H1 (cell line): ENCODE data around the gene TRIM39. TPM values are rescaled to one million over a fixed set of nuclear protein-coding genes. Genes with fewer than 3 reads are reported as not detected.

Experiments used
- CTCF ChIA-PET: fragments of 300-600 bp; sonication (Branson Sonifier 250); formaldehyde crosslinking; loops from one replicate; lab custom pipeline; 2021; ENCODE audit not compliant: partially characterized antibody; lab: Charles Lee
- POLR2A ChIA-PET: fragments of 300-600 bp; sonication (Branson Sonifier 250); formaldehyde crosslinking; loops from one replicate; lab custom pipeline; 2021; ENCODE audit warnings: inconsistent platforms; ENCODE audit not compliant: partially characterized antibody; lab: Charles Lee
- DNase-seq, 2 experiments: peaks; one replicate each; pipeline versions ENCODE4 v3.0.0 to v3.0.0-alpha.2; 2010 to 2022; ENCODE audit warnings: low spot score in 2 of 2, low read depth in 1 of 2, mixed read lengths in 1 of 2
- FAIRE-seq: peaks from 2 replicates; lab custom pipeline; 2011; peaks lifted over from hg19 to GRCh38; lab: Jason Lieb, UNC
- H2AFZ ChIP-seq: 2 replicates; pipeline ENCODE4 v1.8.1; 2012; ENCODE audit warnings: low read length, inconsistent platforms
- H2AK5ac ChIP-seq: 2 replicates; pipeline ENCODE4 v1.6.1; 2013; ENCODE audit warnings: low read depth, low read length
- H2BK120ac ChIP-seq: replicated peaks from 2 replicates; pipeline ENCODE3; 2013; ENCODE audit warnings: low read depth, low read length, inconsistent platforms
- H2BK12ac ChIP-seq: 2 replicates; pipeline ENCODE4 v1.6.1; 2013; ENCODE audit warnings: low read depth, low read length
- H2BK15ac ChIP-seq: 2 replicates; pipeline ENCODE4 v1.6.1; 2013; ENCODE audit warnings: low read length
- H2BK20ac ChIP-seq: 2 replicates; pipeline ENCODE4 v1.6.1; 2013; ENCODE audit warnings: low read length
- H2BK5ac ChIP-seq: 2 replicates; pipeline ENCODE4 v1.6.1; 2013; ENCODE audit warnings: low read depth, low read length
- H3K14ac ChIP-seq: 2 replicates; pipeline ENCODE4 v1.6.1; 2013; ENCODE audit warnings: inconsistent platforms; ENCODE audit not compliant: insufficient read length
- H3K18ac ChIP-seq: 2 replicates; pipeline ENCODE4 v1.6.1; 2013; ENCODE audit warnings: low read length; ENCODE audit errors: extremely low read depth
- H3K23ac ChIP-seq: 2 replicates; pipeline ENCODE4 v1.6.1; 2013; ENCODE audit warnings: inconsistent platforms; ENCODE audit not compliant: insufficient read length
- H3K23me2 ChIP-seq: 2 replicates; pipeline ENCODE4 v1.6.1; 2013; ENCODE audit warnings: low read depth, low read length
- H3K27ac ChIP-seq: 2 replicates; pipeline ENCODE4 v1.6.1; 2011; ENCODE audit warnings: low read depth, low read length, inconsistent platforms
- H3K27me3 ChIP-seq, 4 experiments: replicated peaks in 1 of 4; 1 replicate in 1 of 4; 2 replicates in 3 of 4; pipeline versions ENCODE4 v1.6.1 to v1.8.1; 2011 to 2013; ENCODE audit warnings: low read length in 3 of 4, mild to moderate bottlenecking in 3 of 4, inconsistent platforms in 2 of 4, mixed read lengths in 2 of 4, moderate library complexity in 1 of 4; ENCODE audit not compliant: control insufficient read depth in 3 of 4, insufficient read depth in 3 of 4; ENCODE audit errors: extremely low read depth in 1 of 4
- H3K36me3 ChIP-seq, 4 experiments: 2 replicates each; pipeline versions ENCODE4 v1.6.1 to v1.8.1; 2011 to 2013; ENCODE audit warnings: mild to moderate bottlenecking in 4 of 4, low read length in 3 of 4, moderate library complexity in 2 of 4, control low read depth in 1 of 4, inconsistent platforms in 1 of 4; ENCODE audit not compliant: insufficient read depth in 4 of 4, control insufficient read depth in 2 of 4
- H3K4ac ChIP-seq: replicated peaks from 2 replicates; pipeline ENCODE3; 2013; ENCODE audit warnings: low read length, low read depth, mixed read lengths, inconsistent platforms; ENCODE audit not compliant: insufficient read length
- H3K4me1 ChIP-seq, 4 experiments: replicated peaks in 1 of 4; 1 replicate in 1 of 4; 2 replicates in 3 of 4; pipeline versions ENCODE4 v1.6.1 to v1.8.1; 2011 to 2013; ENCODE audit warnings: low read length in 3 of 4, inconsistent platforms in 2 of 4, mixed read lengths in 1 of 4; ENCODE audit not compliant: insufficient read depth in 4 of 4, control insufficient read depth in 3 of 4
- H3K4me2 ChIP-seq, 2 experiments: 2 replicates each; pipeline versions ENCODE4 v1.6.1 to v1.8.1; 2011 to 2013; ENCODE audit warnings: low read depth in 2 of 2, low read length in 2 of 2, control low read depth in 1 of 2, inconsistent platforms in 1 of 2, mild to moderate bottlenecking in 1 of 2; ENCODE audit not compliant: insufficient read depth in 1 of 2
- H3K4me3 ChIP-seq, 4 experiments: fragments of 200-600, 300-600 bp in 1 of 4; sonication (generic), shearing (Covaris generic), sonication (Bioruptor Twin) in 1 of 4; 2 replicates each; pipeline versions ENCODE4 v1.5.1 to v1.8.1; 2011 to 2016; ENCODE audit warnings: low read length in 4 of 4, low read depth in 3 of 4, control low read depth in 2 of 4, inconsistent platforms in 2 of 4, mild to moderate bottlenecking in 2 of 4, mixed read lengths in 1 of 4, moderate library complexity in 1 of 4; ENCODE audit not compliant: insufficient read depth in 2 of 4; ENCODE audit errors: extremely low read depth in 1 of 4
- H3K56ac ChIP-seq: replicated peaks from 2 replicates; pipeline ENCODE3; 2013; ENCODE audit warnings: low read depth, mild to moderate bottlenecking, mixed read lengths, low read length, inconsistent platforms; ENCODE audit not compliant: insufficient read length
- H3K79me1 ChIP-seq: 2 replicates; pipeline ENCODE4 v1.6.1; 2013; ENCODE audit warnings: low read depth, low read length, control low read depth
- H3K79me2 ChIP-seq, 2 experiments: 2 replicates each; pipeline versions ENCODE4 v1.6.1 to v1.8.1; 2012 to 2013; ENCODE audit warnings: low read length in 2 of 2, mild to moderate bottlenecking in 2 of 2, inconsistent platforms in 1 of 2; ENCODE audit not compliant: insufficient read depth in 2 of 2, control insufficient read depth in 1 of 2
- H3K9ac ChIP-seq, 4 experiments: replicated peaks in 1 of 4; 1 replicate in 1 of 4; 2 replicates in 3 of 4; pipeline versions ENCODE4 v1.6.1 to v1.8.1; 2011 to 2013; ENCODE audit warnings: low read depth in 3 of 4, low read length in 3 of 4, control low read depth in 2 of 4, mild to moderate bottlenecking in 2 of 4, moderate library complexity in 2 of 4, inconsistent platforms in 1 of 4; ENCODE audit errors: extremely low read depth in 1 of 4
- H3K9me3 ChIP-seq, 2 experiments: 2 replicates each; pipeline versions ENCODE4 v1.6.1 to v1.8.1; 2012 to 2013; ENCODE audit warnings: mild to moderate bottlenecking in 2 of 2, moderate library complexity in 2 of 2, control low read depth in 1 of 2, inconsistent platforms in 1 of 2, low read depth in 1 of 2, low read length in 1 of 2, mixed read lengths in 1 of 2; ENCODE audit not compliant: insufficient read depth in 2 of 2
- H4K20me1 ChIP-seq, 2 experiments: replicated peaks in 1 of 2; 2 replicates each; pipeline versions ENCODE3 to v1.8.1; 2011 to 2013; ENCODE audit warnings: inconsistent platforms in 2 of 2, low read length in 2 of 2, mild to moderate bottlenecking in 1 of 2; ENCODE audit not compliant: insufficient read depth in 2 of 2, control insufficient read depth in 1 of 2
- H4K5ac ChIP-seq: 2 replicates; pipeline ENCODE4 v1.6.1; 2013; ENCODE audit warnings: low read length, low read depth, mixed read lengths, inconsistent platforms; ENCODE audit not compliant: insufficient read length
- H4K8ac ChIP-seq: 2 replicates; pipeline ENCODE4 v1.8.0; 2013; ENCODE audit warnings: mild to moderate bottlenecking, moderate library complexity, low read length, inconsistent platforms; ENCODE audit not compliant: insufficient read depth; ENCODE audit errors: extremely low read depth
- H4K91ac ChIP-seq: replicated peaks from 2 replicates; pipeline ENCODE3; 2013; ENCODE audit warnings: low read length, mixed read lengths, inconsistent platforms; ENCODE audit not compliant: insufficient read length
- ASH2L ChIP-seq: fragments of 200-600, 300-600 bp; sonication (generic); IDR thresholded peaks from one replicate; pipeline ENCODE4 v1.7.1; 2017; ENCODE audit warnings: low read length
- CBX8 ChIP-seq: fragments of 300-800, 300-1000 bp; sonication (generic); IDR thresholded peaks from 2 replicates; pipeline ENCODE4 v1.7.1; 2016; ENCODE audit warnings: low read depth, low read length, borderline replicate concordance
- CEBPB ChIP-seq: IDR thresholded peaks from 2 replicates; pipeline ENCODE4 v1.6.1; 2012; ENCODE audit warnings: low read depth, low read length
- CREB1 ChIP-seq: IDR thresholded peaks from 2 replicates; pipeline ENCODE4 v1.6.1; 2012; ENCODE audit warnings: inconsistent platforms
- CTBP2 ChIP-seq: IDR thresholded peaks from 2 replicates; pipeline ENCODE4 v1.7.0; 2011; ENCODE audit warnings: borderline replicate concordance, mild to moderate bottlenecking, moderate library complexity, mixed read lengths, low read length; ENCODE audit not compliant: insufficient read depth, insufficient read length
- E2F6 ChIP-seq: IDR thresholded peaks from 2 replicates; pipeline ENCODE4 v1.6.1; 2012; ENCODE audit warnings: inconsistent platforms
- EP300 ChIP-seq, 2 experiments: IDR thresholded peaks; 1 replicate in 1 of 2; 2 replicates in 1 of 2; pipeline ENCODE4 v1.6.1; 2011 to 2012; ENCODE audit warnings: low read depth in 2 of 2, low read length in 2 of 2, mild to moderate bottlenecking in 2 of 2, borderline replicate concordance in 1 of 2, inconsistent platforms in 1 of 2, moderate library complexity in 1 of 2
- MAX ChIP-seq: IDR thresholded peaks from 2 replicates; pipeline ENCODE4 v1.6.1; 2012; ENCODE audit warnings: inconsistent platforms
- POLR2AphosphoS5 ChIP-seq: IDR thresholded peaks from 2 replicates; pipeline ENCODE4 v1.6.1; 2011; ENCODE audit warnings: low read depth, low read length
- RAD21 ChIP-seq, 2 experiments: IDR thresholded peaks in 1 of 2; conservative IDR thresholded peaks in 1 of 2; 2 replicates each; pipeline ENCODE4 v1.6.1; 2011; ENCODE audit warnings: low read depth in 2 of 2, low read length in 2 of 2, improper control_type of control experiment in 1 of 2, inconsistent platforms in 1 of 2, mild to moderate bottlenecking in 1 of 2, moderate library complexity in 1 of 2
- SP4 ChIP-seq: IDR thresholded peaks from 2 replicates; pipeline ENCODE4 v1.6.1; 2012; ENCODE audit warnings: low read length, inconsistent platforms
- WGBS, 2 experiments: shearing (Covaris generic) in 1 of 2; methylation state at CpG; one replicate each; pipeline versions ENCODE4 v1.1.6 to v1.1.7; 2013 to 2015; ENCODE audit warnings: low lambda C conversion rate in 2 of 2, mixed read lengths in 2 of 2, inconsistent platforms in 1 of 2, low coverage in 1 of 2, missing lambda C conversion rate in 1 of 2; ENCODE audit not compliant: insufficient replicate concordance in 2 of 2, insufficient coverage in 1 of 2, insufficient read length in 1 of 2; ENCODE audit errors: extremely low coverage in 1 of 2, missing lambda C conversion rate in 1 of 2; 5-methylcytosine and 5-hydroxymethylcytosine counted together
- polyA plus RNA-seq, 7 experiments: library from polyadenylated mRNA; depleted of rRNA in 3 of 7; stranded (reverse) in 5 of 7; unstranded in 2 of 7; fragments of >200 nt in 5 of 7; fragments of 200-250 nt in 2 of 7; gene quantifications; 1 replicate in 5 of 7; 2 replicates in 1 of 7; 4 replicates in 1 of 7; pipeline versions ENCODE4 v1.2.1 to v1.2.3, GENCODE V29; 2011 to 2013; ENCODE audit warnings: missing spikeins in 2 of 7, mixed read lengths in 2 of 7
- total RNA-seq: library from RNA; stranded (reverse); fragmentation: NEBNext Ultra II Directional; extraction: Animal tissue kit (Norgen Biotek cat#: 25700); gene quantifications from 2 replicates; pipeline ENCODE4 v1.2.1, GENCODE V29; 2021

TRIM39 gene
- total and polyA plus RNA-seq, 2 of the 8 experiments (the other 6 are each of a cell fraction or from before 2014, with no cell fraction given), result 7.3 to 26.1 TPM

GRCh38 chr6:30327232-30327746 lies 562 bp downstream of the TRIM39 start:
- Histone ChIP-seq H3K4me3 (peak overlapping the region; percentile 67 to 83 (median 77)), H3K4ac (no peak overlapping the region), H4K91ac (no peak overlapping the region), H3K4me1 (peaks cover 2 to 14% (median 8%) of the 10 kb centered on the region in 4 experiments), H3K27ac (peak overlapping the region; percentile 94), H2BK15ac (no peak overlapping the region), H4K5ac (no peak overlapping the region), H2AFZ (peak overlapping the region; percentile 60; the same call in 1 of the 2 replicates), H3K4me2 (peak overlapping the region; percentile 84 to 93), H3K9ac (peak overlapping the region; percentile 51 to 91 (median 64)), H2BK12ac (no peak overlapping the region), H3K27me3 (no peaks in the 10 kb centered on the region), H2BK5ac (peak overlapping the region; percentile 54; the same call in 1 of the 2 replicates), H3K18ac (0 out of 2 replicates have a peak overlapping the region, but pooled peaks have one; percentile 51), H3K23me2 (peaks cover 4% of the 10 kb centered on the region; the same call in 1 of the 2 replicates), H4K8ac (no peak overlapping the region), H3K9me3 (no peaks in the 10 kb centered on the region), H3K79me1 (peaks cover 2% of the 10 kb centered on the region; the same call in 1 of the 2 replicates), H3K56ac (no peak overlapping the region), H2BK120ac (no peak overlapping the region), H2AK5ac (no peak overlapping the region; the same call in 1 of the 2 replicates), H3K79me2 (peaks cover 0 to 43% of the 10 kb centered on the region in 2 experiments; a peak in 3 of 4 replicates), H3K36me3 (peaks cover 4 to 29% (median 20%) of the 10 kb centered on the region in 4 experiments; a peak in 7 of 8 replicates), H3K14ac (no peak overlapping the region), H3K23ac (no peak overlapping the region), H2BK20ac (no peak overlapping the region), H4K20me1 (peaks cover 0 to 2% of the 10 kb centered on the region in 2 experiments)
- no peak for FAIRE-seq
- WGBS, 2 experiments, result 15% methylated on average over 17 of the region's 17 CpGs; no CpG with 5 or more reads in 1 of the 2 experiments
- POLR2A ChIA-PET, result interaction anchor here (1.4 to 6.3 kb wide), 10 partner anchors 11 to 114 kb away, joined by 3 to 92 read pairs (median 12); partner anchors contain the start of genes RPP21 and TRIM26
- CTCF ChIA-PET, result interaction anchor here (1.4 kb wide), 1 partner anchor 31 kb away, joined by 4 read pairs; no protein-coding TSS in a partner anchor
- DNase-seq, result no peak
- TF ChIP-seq SP4 (no peak), CREB1 (peak; percentile 98), RAD21 (IDR thresholded peaks at IDR 0.05 in 1 of 2, conservative IDR thresholded peaks at IDR 0.05 in 1 of 2; ENCODE audit: low read depth in 2 of 2, low read length in 2 of 2) (no peak), CBX8 (no peak), ASH2L (no peak), E2F6 (peak; percentile 85; the same call in 1 of the 2 replicates), POLR2AphosphoS5 (0 out of 2 replicates have a peak, but pooled peaks have one; percentile 15), CEBPB (no peak), EP300 (IDR thresholded peaks at IDR 0.05; ENCODE audit: borderline replicate concordance in 1 of 2, low read depth in 2 of 2, low read length in 2 of 2) (0 out of 3 replicates have a peak, but pooled peaks of 1 of the 2 experiments have one; percentile 29), MAX (peak; percentile 89), CTBP2 (no peak)
